MCF 10A (cell line): ENCODE measurements around the gene SARM1. TPM values are rescaled to one million over a fixed set of nuclear protein-coding genes. Genes with fewer than 3 reads are reported as not detected.
"Not testable (repeated sequence)": the region's sequence is repeated elsewhere in the genome, so short reads cannot be mapped to it uniquely, and the experiment has no call there.

Experiments
- BruUV-seq: library from RNA; stranded (reverse); fragments of 400-500 nt; replicated peaks from 2 replicates; lab custom pipeline; 2021; lab: Mats Ljungman, UMichigan
- CTCF ChIA-PET: fragments of 300-600 bp; sonication (Branson Sonifier 250); formaldehyde crosslinking; extraction: SDS; loops from one replicate; lab custom pipeline; 2021; ENCODE audit warnings: antibody characterized with exemption, inconsistent platforms; lab: Yijun Ruan, JAX
- POLR2A ChIA-PET: fragments of 300-600, 350-650 bp; sonication (Branson Sonifier 250); formaldehyde crosslinking; extraction: SDS; loops from one replicate; lab custom pipeline; 2020; ENCODE audit warnings: antibody characterized with exemption, inconsistent platforms; lab: Yijun Ruan, JAX
- DNase-seq: peaks from one replicate; pipeline ENCODE4 v3.0.0-alpha.2; 2018; ENCODE audit not compliant: unreplicated experiment
- H3K27ac Mint-ChIP-seq: one replicate; pipeline ENCODE4 v1.8.0; 2022; ENCODE audit warnings: mild to moderate bottlenecking, low read depth, mixed read lengths; ENCODE audit not compliant: unreplicated experiment
- H3K27me3 Mint-ChIP-seq: one replicate; pipeline ENCODE4 v1.8.0; 2022; ENCODE audit warnings: mixed read lengths; ENCODE audit not compliant: insufficient read depth, unreplicated experiment
- H3K36me3 Mint-ChIP-seq: one replicate; pipeline ENCODE4 v1.8.0; 2022; ENCODE audit warnings: mild to moderate bottlenecking, moderate library complexity, mixed read lengths; ENCODE audit not compliant: insufficient read depth, unreplicated experiment
- H3K4me1 Mint-ChIP-seq: one replicate; pipeline ENCODE4 v1.8.0; 2022; ENCODE audit warnings: mixed read lengths; ENCODE audit not compliant: insufficient read depth, unreplicated experiment
- H3K4me3 Mint-ChIP-seq: one replicate; pipeline ENCODE4 v1.8.0; 2022; ENCODE audit warnings: mild to moderate bottlenecking, moderate library complexity, mixed read lengths; ENCODE audit not compliant: unreplicated experiment
- H3K9me3 Mint-ChIP-seq: one replicate; pipeline ENCODE4 v1.8.0; 2022; ENCODE audit warnings: mixed read lengths; ENCODE audit not compliant: unreplicated experiment
- intact Hi-C: fragments of 100-400 bp; cut with micrococcal nuclease; formaldehyde crosslinking; loops from 2 replicates; pipeline ENCODE4 v1.14.1; 2022
- total RNA-seq: library from RNA; stranded (reverse); gene quantifications from 2 replicates; pipeline ENCODE4 v1.2.3, GENCODE V29; 2022
- TF ChIP-seq, protein P1 (sequence below): fragments of 200-600 bp; IDR thresholded peaks from one replicate; pipeline ENCODE4 v1.8.0; 2022; ENCODE audit warnings: antibody characterized with exemption, mild to moderate bottlenecking; ENCODE audit not compliant: unreplicated experiment

The SARM1 gene
- total RNA-seq, 1 experiment from 2014 or later = 0.63 TPM

- no peaks in the 10 kb centered on the region for H3K4me1 Mint-ChIP-seq
- ChIA-PET POLR2A (no interaction called here), CTCF (no interaction called here)
- no peaks in the 10 kb centered on the region for H3K9me3 Mint-ChIP-seq
- no peak overlapping the region for H3K27ac Mint-ChIP-seq
- H3K36me3 Mint-ChIP-seq = no peaks in the 10 kb centered on the region
- intact Hi-C loops = no loop called here
- H3K4me3 Mint-ChIP-seq = no peak overlapping the region
- TF ChIP-seq, protein P1, sequence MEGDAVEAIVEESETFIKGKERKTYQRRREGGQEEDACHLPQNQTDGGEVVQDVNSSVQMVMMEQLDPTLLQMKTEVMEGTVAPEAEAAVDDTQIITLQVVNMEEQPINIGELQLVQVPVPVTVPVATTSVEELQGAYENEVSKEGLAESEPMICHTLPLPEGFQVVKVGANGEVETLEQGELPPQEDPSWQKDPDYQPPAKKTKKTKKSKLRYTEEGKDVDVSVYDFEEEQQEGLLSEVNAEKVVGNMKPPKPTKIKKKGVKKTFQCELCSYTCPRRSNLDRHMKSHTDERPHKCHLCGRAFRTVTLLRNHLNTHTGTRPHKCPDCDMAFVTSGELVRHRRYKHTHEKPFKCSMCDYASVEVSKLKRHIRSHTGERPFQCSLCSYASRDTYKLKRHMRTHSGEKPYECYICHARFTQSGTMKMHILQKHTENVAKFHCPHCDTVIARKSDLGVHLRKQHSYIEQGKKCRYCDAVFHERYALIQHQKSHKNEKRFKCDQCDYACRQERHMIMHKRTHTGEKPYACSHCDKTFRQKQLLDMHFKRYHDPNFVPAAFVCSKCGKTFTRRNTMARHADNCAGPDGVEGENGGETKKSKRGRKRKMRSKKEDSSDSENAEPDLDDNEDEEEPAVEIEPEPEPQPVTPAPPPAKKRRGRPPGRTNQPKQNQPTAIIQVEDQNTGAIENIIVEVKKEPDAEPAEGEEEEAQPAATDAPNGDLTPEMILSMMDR = no peak
- no peaks in the 10 kb centered on the region for H3K27me3 Mint-ChIP-seq
- no peak for DNase-seq
- BruUV-seq = no TSS peak
These were observed 55.9 kb downstream of the SARM1 start for GRCh38 chr17:28427371-28427770.

DNA sequence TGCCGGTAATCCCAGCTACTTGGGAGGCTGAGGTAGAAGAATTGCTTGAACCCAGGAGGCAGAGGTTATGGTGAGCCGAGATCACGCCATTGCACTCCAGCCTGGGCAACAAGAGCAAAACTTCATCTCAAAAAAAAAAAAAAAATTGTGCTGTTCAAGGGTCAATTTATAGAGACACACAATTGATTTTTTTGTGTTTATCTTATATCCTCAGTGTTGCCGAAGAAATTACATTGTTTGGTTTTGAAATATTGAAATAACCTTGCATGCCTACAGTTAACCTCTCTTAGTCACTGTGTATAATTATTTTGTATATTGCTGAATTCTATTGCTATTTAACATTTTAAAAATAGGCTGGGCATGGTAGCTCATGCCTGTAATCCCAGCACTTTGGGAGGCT lies 56.5 kb downstream of the SARM1 start:
- H3K4me3 Mint-ChIP-seq, H3K36me3 Mint-ChIP-seq, H3K9me3 Mint-ChIP-seq, H3K27me3 Mint-ChIP-seq, BruUV-seq, DNase-seq, H3K27ac Mint-ChIP-seq, intact Hi-C loops, H3K4me1 Mint-ChIP-seq: not testable (repeated sequence)
- ChIA-PET CTCF (interaction anchor here (1.2 kb wide), 1 partner anchor 18 kb away, joined by 4 read pairs; no protein-coding TSS in a partner anchor), POLR2A (interaction anchor here (1.2 kb wide), 1 partner anchor 11 kb away, joined by 4 read pairs; no protein-coding TSS in a partner anchor)

DNA sequence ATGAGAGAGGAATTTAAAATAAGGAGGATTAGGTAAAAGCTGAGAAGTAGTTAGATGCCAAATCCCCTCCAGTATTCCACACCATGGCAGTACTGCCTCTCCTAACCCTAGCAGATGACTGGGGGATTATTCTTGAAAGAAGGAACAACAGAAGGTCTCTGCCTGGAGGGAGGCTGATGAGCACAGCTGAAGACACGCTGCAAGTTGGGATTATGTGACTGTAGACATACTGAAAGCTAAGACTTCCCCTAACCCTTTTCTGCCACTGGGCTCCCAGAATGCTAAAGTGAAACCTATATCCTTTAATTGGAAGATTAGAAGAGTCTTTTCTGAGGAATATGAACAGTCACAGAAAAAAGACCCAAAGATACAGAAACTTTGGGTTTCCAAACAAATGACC lies 62.2 kb downstream of the SARM1 start:
- ChIA-PET CTCF (no interaction called here), POLR2A (no interaction called here)
- no peaks in the 10 kb centered on the region for H3K9me3 Mint-ChIP-seq
- TF ChIP-seq, protein P1 = no peak
- no peak for DNase-seq
- no peak overlapping the region for H3K4me3 Mint-ChIP-seq
- H3K36me3 Mint-ChIP-seq = no peaks in the 10 kb centered on the region
- intact Hi-C loops = no loop called here
- H3K27ac Mint-ChIP-seq = no peak overlapping the region
- H3K27me3 Mint-ChIP-seq = no peaks in the 10 kb centered on the region
- peaks cover 10% of the 10 kb centered on the region for H3K4me1 Mint-ChIP-seq
- BruUV-seq = no TSS peak

DNA sequence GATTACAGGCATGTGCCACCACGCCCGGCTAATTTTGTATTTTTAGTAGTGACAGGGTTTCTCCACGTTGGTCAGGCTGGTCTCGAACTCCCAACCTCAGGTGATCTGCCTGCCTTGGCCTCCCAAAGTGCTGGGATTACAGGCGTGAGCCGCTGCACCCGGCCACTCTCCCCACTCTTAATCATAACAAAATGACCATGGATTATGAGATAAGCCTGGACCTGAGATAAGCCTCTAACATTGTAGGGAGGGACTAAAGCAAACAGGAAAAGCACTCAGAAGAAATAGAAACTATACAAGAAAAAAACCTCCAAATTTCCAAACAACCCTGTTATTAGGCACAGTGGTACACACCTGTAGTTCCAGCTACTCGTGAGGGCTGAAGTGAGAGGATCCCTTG lies 62.8 kb downstream of the SARM1 start:
- H3K27me3 Mint-ChIP-seq, H3K4me3 Mint-ChIP-seq, H3K9me3 Mint-ChIP-seq, DNase-seq, H3K27ac Mint-ChIP-seq, intact Hi-C loops, CTCF ChIA-PET, H3K4me1 Mint-ChIP-seq, H3K36me3 Mint-ChIP-seq, BruUV-seq: not testable (repeated sequence)
- POLR2A ChIA-PET = interaction anchor here (1.2 kb wide), 1 partner anchor 18 kb away, joined by 3 read pairs; no protein-coding TSS in a partner anchor

GRCh38 chr17:28443901-28444638 lies 72.6 kb downstream of the SARM1 start:
- Mint-ChIP-seq H3K4me1 (no peaks in the 10 kb centered on the region), H3K4me3 (no peak overlapping the region), H3K27ac (no peak overlapping the region), H3K27me3 (no peaks in the 10 kb centered on the region), H3K9me3 (peaks cover 8% of the 10 kb centered on the region), H3K36me3 (peaks cover 2% of the 10 kb centered on the region)
- DNase-seq = no peak
- no TSS peak for BruUV-seq
- TF ChIP-seq, protein P1 = no peak
- CTCF ChIA-PET = interaction anchor here (1.0 kb wide), 1 partner anchor 35 kb away, joined by 3 read pairs; no protein-coding TSS in a partner anchor
- POLR2A ChIA-PET = interaction anchor here (0.6 to 0.8 kb wide), 3 partner anchors 9 to 79 kb away, joined by 4 read pairs; partner anchors contain the start of gene SEBOX
- intact Hi-C loops = no loop called here
